Glutamatergic neuron (in vitro differentiated cells): ENCODE data around the gene CAMTA1. TPM values are rescaled to one million over a fixed set of nuclear protein-coding genes. Genes with fewer than 3 reads are reported as not detected.

Experiments
- DNase-seq: peaks from one replicate; pipeline ENCODE4 v3.0.0; 2022
- H3K27ac Mint-ChIP-seq: one replicate; pipeline ENCODE4 v1.8.0; 2020; ENCODE audit warnings: mild to moderate bottlenecking, mixed read lengths, inconsistent platforms; ENCODE audit not compliant: unreplicated experiment
- H3K27me3 Mint-ChIP-seq: one replicate; pipeline ENCODE4 v1.8.0; 2020; ENCODE audit warnings: mild to moderate bottlenecking, moderate library complexity, mixed read lengths, inconsistent platforms; ENCODE audit not compliant: unreplicated experiment
- H3K36me3 Mint-ChIP-seq: one replicate; pipeline ENCODE4 v1.8.0; 2020; ENCODE audit warnings: mild to moderate bottlenecking, mixed read lengths, inconsistent platforms; ENCODE audit not compliant: unreplicated experiment
- H3K4me1 Mint-ChIP-seq: one replicate; pipeline ENCODE4 v1.8.0; 2020; ENCODE audit warnings: mild to moderate bottlenecking, low read depth, mixed read lengths, inconsistent platforms; ENCODE audit not compliant: unreplicated experiment
- H3K4me3 Mint-ChIP-seq: one replicate; pipeline ENCODE4 v1.8.0; 2020; ENCODE audit warnings: mild to moderate bottlenecking, mixed read lengths, inconsistent platforms; ENCODE audit not compliant: unreplicated experiment
- H3K9me3 Mint-ChIP-seq: one replicate; pipeline ENCODE4 v1.8.0; 2020; ENCODE audit warnings: mild to moderate bottlenecking, moderate library complexity, mixed read lengths, inconsistent platforms; ENCODE audit not compliant: unreplicated experiment
- total RNA-seq: library from RNA; stranded (reverse); fragmentation: NEBNext Ultra II Directional; extraction: Animal tissue kit (Norgen Biotek cat#: 25700); gene quantifications from one replicate; pipeline ENCODE4 v1.2.1, GENCODE V29; 2021; ENCODE audit not compliant: unreplicated experiment
- TF ChIP-seq, protein P1 (sequence below): fragments of 200-600 bp; sonication (generic); IDR thresholded peaks from one replicate; pipeline ENCODE4 v1.5.0; 2021; ENCODE audit not compliant: partially characterized antibody, unreplicated experiment

The CAMTA1 gene
- total RNA-seq, 1 donor from 2014 or later: 77.2 TPM

DNA sequence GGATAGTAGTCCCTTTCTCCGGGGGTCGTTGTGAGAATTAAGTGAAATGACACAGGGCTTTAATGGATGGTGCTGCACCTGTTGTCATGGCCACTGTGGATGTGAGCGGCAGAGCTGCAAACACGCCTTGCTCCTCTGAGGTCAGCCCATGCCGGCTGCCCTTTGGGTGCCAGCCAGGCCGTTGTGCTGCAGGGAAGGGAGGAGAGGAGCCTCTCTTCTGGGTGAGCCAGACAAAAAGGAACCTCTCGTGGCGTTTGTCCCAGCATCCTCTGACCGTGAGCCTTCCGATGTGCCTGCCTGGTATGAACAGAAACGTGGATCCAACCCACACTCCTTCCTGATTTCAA lies 602.9 kb downstream of the CAMTA1 start:
- Mint-ChIP-seq H3K36me3 (no peaks in the 10 kb centered on the region), H3K4me1 (peaks cover 24% of the 10 kb centered on the region), H3K27ac (no peak overlapping the region), H3K4me3 (no peak overlapping the region), H3K9me3 (peaks cover 10% of the 10 kb centered on the region), H3K27me3 (peaks cover 8% of the 10 kb centered on the region)
- DNase-seq: no peak
- TF ChIP-seq, protein P1, sequence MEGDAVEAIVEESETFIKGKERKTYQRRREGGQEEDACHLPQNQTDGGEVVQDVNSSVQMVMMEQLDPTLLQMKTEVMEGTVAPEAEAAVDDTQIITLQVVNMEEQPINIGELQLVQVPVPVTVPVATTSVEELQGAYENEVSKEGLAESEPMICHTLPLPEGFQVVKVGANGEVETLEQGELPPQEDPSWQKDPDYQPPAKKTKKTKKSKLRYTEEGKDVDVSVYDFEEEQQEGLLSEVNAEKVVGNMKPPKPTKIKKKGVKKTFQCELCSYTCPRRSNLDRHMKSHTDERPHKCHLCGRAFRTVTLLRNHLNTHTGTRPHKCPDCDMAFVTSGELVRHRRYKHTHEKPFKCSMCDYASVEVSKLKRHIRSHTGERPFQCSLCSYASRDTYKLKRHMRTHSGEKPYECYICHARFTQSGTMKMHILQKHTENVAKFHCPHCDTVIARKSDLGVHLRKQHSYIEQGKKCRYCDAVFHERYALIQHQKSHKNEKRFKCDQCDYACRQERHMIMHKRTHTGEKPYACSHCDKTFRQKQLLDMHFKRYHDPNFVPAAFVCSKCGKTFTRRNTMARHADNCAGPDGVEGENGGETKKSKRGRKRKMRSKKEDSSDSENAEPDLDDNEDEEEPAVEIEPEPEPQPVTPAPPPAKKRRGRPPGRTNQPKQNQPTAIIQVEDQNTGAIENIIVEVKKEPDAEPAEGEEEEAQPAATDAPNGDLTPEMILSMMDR: no peak

- no peak overlapping the region for H3K4me3 Mint-ChIP-seq
- DNase-seq: no peak
- peaks cover 8% of the 10 kb centered on the region for H3K27me3 Mint-ChIP-seq
- no peaks in the 10 kb centered on the region for H3K36me3 Mint-ChIP-seq
- H3K9me3 Mint-ChIP-seq: peaks cover 10% of the 10 kb centered on the region
- TF ChIP-seq, protein P1: no peak
- no peak overlapping the region for H3K27ac Mint-ChIP-seq
- peaks cover 24% of the 10 kb centered on the region for H3K4me1 Mint-ChIP-seq
Measured at GRCh38 chr1:7388488-7389185, 603.4 kb downstream of the CAMTA1 start.

- H3K36me3 Mint-ChIP-seq: no peaks in the 10 kb centered on the region
- H3K27me3 Mint-ChIP-seq: peaks cover 8% of the 10 kb centered on the region
- H3K27ac Mint-ChIP-seq: no peak overlapping the region
- no peak overlapping the region for H3K4me3 Mint-ChIP-seq
- TF ChIP-seq, protein P1: no peak
- peaks cover 24% of the 10 kb centered on the region for H3K4me1 Mint-ChIP-seq
- DNase-seq: no peak
- peaks cover 10% of the 10 kb centered on the region for H3K9me3 Mint-ChIP-seq
Measured at GRCh38 chr1:7389201-7389905, 604.1 kb downstream of the CAMTA1 start.

- H3K4me1 Mint-ChIP-seq: peaks cover 24% of the 10 kb centered on the region
- DNase-seq: no peak
- peaks cover 12% of the 10 kb centered on the region for H3K9me3 Mint-ChIP-seq
- peaks cover under 1% of the 10 kb centered on the region for H3K36me3 Mint-ChIP-seq
- TF ChIP-seq, protein P1: no peak
- no peak overlapping the region for H3K27ac Mint-ChIP-seq
- H3K4me3 Mint-ChIP-seq: no peak overlapping the region
- peaks cover 8% of the 10 kb centered on the region for H3K27me3 Mint-ChIP-seq
Measured at GRCh38 chr1:7389906-7390603, 604.8 kb downstream of the CAMTA1 start.

GRCh38 chr1:7390604-7391000 lies 605.3 kb downstream of the CAMTA1 start:
- Mint-ChIP-seq H3K4me3 (no peak overlapping the region), H3K4me1 (peaks cover 22% of the 10 kb centered on the region), H3K27ac (no peak overlapping the region), H3K36me3 (peaks cover 6% of the 10 kb centered on the region), H3K9me3 (peaks cover 15% of the 10 kb centered on the region), H3K27me3 (peaks cover 8% of the 10 kb centered on the region)
- DNase-seq: no peak
- TF ChIP-seq, protein P1: no peak
